Naive thymus-derived CD8-positive, alpha-beta T cell (primary cell): ENCODE measurements around the gene SLFN11. TPM values are rescaled to one million over a fixed set of nuclear protein-coding genes. Genes with fewer than 3 reads are reported as not detected.
"Not testable (repeated sequence)": the region's sequence is repeated elsewhere in the genome, so short reads cannot be mapped to it uniquely, and the experiment has no call there.

Source experiments
- ATAC-seq, 2 donors: fragments of 150-1000 bp; cut with Tn5 transposase in 1 of 2; sonication (Bioruptor Pico), chemical (Tn5 transposase) in 1 of 2; 1 replicate in 1 of 2; 2 replicates in 1 of 2; pipeline ENCODE4 v1.10.0; 2021; ENCODE audit warnings: mild to moderate bottlenecking in 2 of 2, moderate library complexity in 2 of 2
- POLR2A ChIA-PET: fragments of 350-600 bp; sonication (Branson Sonifier 250); formaldehyde crosslinking; loops from one replicate; lab custom pipeline; 2021; ENCODE audit warnings: antibody characterized with exemption; lab: Charles Lee
- DNase-seq, 10 donors: peaks; one replicate each; pipeline versions ENCODE4 v3.0.0 to v3.0.0-alpha.2; 2020 to 2022
- H3K27ac Mint-ChIP-seq, 10 donors: one replicate each; pipeline ENCODE4 v1.8.0; 2020 to 2022; ENCODE audit warnings: mild to moderate bottlenecking in 10 of 10, mixed read lengths in 10 of 10, moderate library complexity in 4 of 10, inconsistent platforms in 1 of 10
- H3K27me3 Mint-ChIP-seq, 5 donors: one replicate each; pipeline ENCODE4 v1.8.0; 2021 to 2022; ENCODE audit warnings: mixed read lengths in 5 of 5
- H3K36me3 Mint-ChIP-seq, 3 donors: one replicate each; pipeline ENCODE4 v1.8.0; 2020 to 2022; ENCODE audit warnings: mixed read lengths in 3 of 3, mild to moderate bottlenecking in 2 of 3, inconsistent platforms in 1 of 3
- H3K4me1 Mint-ChIP-seq, 4 donors: one replicate each; pipeline ENCODE4 v1.8.0; 2021 to 2022; ENCODE audit warnings: mixed read lengths in 4 of 4
- H3K4me3 Mint-ChIP-seq, 10 donors: one replicate each; pipeline ENCODE4 v1.8.0; 2020 to 2022; ENCODE audit warnings: mild to moderate bottlenecking in 10 of 10, mixed read lengths in 10 of 10, moderate library complexity in 6 of 10, inconsistent platforms in 1 of 10
- H3K9me3 Mint-ChIP-seq, 9 donors: one replicate each; pipeline ENCODE4 v1.8.0; 2020 to 2022; ENCODE audit warnings: mixed read lengths in 9 of 9, mild to moderate bottlenecking in 3 of 9, inconsistent platforms in 1 of 9, moderate library complexity in 1 of 9
- polyA plus RNA-seq, 3 donors: library from polyadenylated mRNA; unstranded; fragments of 300-500 nt; fragmentation: Illumina TruSeq; gene quantifications; one replicate each; pipeline ENCODE4 v1.2.3, GENCODE V29; 2021
- total RNA-seq, 8 experiments: library from RNA in 2 of 8; stranded (reverse) in 2 of 8; gene quantifications; one replicate each; pipeline ENCODE4 v1.2.3 and lab custom pipeline; 2021 to 2026

Gene SLFN11
- total and polyA plus RNA-seq, 5 experiments from 2014 or later, result 4.8 to 16.0 (median 10.8) TPM

- Mint-ChIP-seq H3K4me1 (peaks cover 42 to 68% (median 61%) of the 10 kb centered on the region in 4 donors), H3K4me3 (peak overlapping the region; percentile 91 to 100 (median 96))
Measured at GRCh38 chr17:35314415-35315216, 58.8 kb downstream of the SLFN11 start.

GRCh38 chr17:35313875-35314409 lies 59.5 kb downstream of the SLFN11 start:
- peaks cover 0 to 7% (median 0%) of the 10 kb centered on the region in 9 donors for H3K9me3 Mint-ChIP-seq
- peaks cover 0 to 7% (median 2%) of the 10 kb centered on the region in 3 donors for H3K36me3 Mint-ChIP-seq
- POLR2A ChIA-PET, result interaction anchor here (1.1 to 6.2 kb wide), 23 partner anchors 16 to 495 kb away, joined by 3 to 153 read pairs (median 6); partner anchors contain the start of genes PEX12, SLFN11, SLFN12L and SLFN13
- peak overlapping the region; percentile 97 to 99 (median 98) for H3K27ac Mint-ChIP-seq
- ATAC-seq (no peak), DNase-seq (peak in 7 of 10 donors; percentile 6 to 36 (median 23))
- H3K4me1 Mint-ChIP-seq, result peaks cover 38 to 63% (median 58%) of the 10 kb centered on the region in 4 donors
- peak overlapping the region; percentile 91 to 100 (median 96) for H3K4me3 Mint-ChIP-seq
- no peaks in the 10 kb centered on the region for H3K27me3 Mint-ChIP-seq

More at GRCh38 chr17:35314415-35315216, 58.8 kb downstream of the SLFN11 start:
- H3K36me3 Mint-ChIP-seq, result peaks cover 2 to 12% (median 4%) of the 10 kb centered on the region in 3 donors
- H3K27me3 Mint-ChIP-seq, result no peaks in the 10 kb centered on the region
- H3K27ac Mint-ChIP-seq, result peak overlapping the region; percentile 97 to 99 (median 98)
- POLR2A ChIA-PET, result interaction anchor here (1.3 to 6.2 kb wide), 11 partner anchors 59 to 275 kb away, joined by 3 to 153 read pairs (median 18); partner anchors contain the start of genes PEX12, SLFN11, SLFN12L and SLFN13
- DNase-seq (peak in 1 of 10 donors; percentile 4), ATAC-seq (no peak)
- peaks cover 0 to 1% (median 0%) of the 10 kb centered on the region in 9 donors for H3K9me3 Mint-ChIP-seq

GRCh38 chr17:35312790-35313711 lies 60.4 kb downstream of the SLFN11 start:
- Mint-ChIP-seq H3K4me3 (peak overlapping the region; percentile 91 to 100 (median 96)), H3K4me1 (peaks cover 39 to 63% (median 54%) of the 10 kb centered on the region in 4 donors), H3K27ac (peak overlapping the region; percentile 97 to 99 (median 98)), H3K36me3 (peaks cover 0 to 5% (median 2%) of the 10 kb centered on the region in 3 donors), H3K9me3 (peaks cover 0 to 7% (median 0%) of the 10 kb centered on the region in 9 donors), H3K27me3 (no peaks in the 10 kb centered on the region)
- DNase-seq (peak; percentile 65 to 97 (median 94)), ATAC-seq (peak; percentile 87 to 91)
- POLR2A ChIA-PET, result interaction anchor here (0.5 to 6.2 kb wide), 40 partner anchors 9 to 496 kb away, joined by 3 to 153 read pairs (median 4); partner anchors contain the start of genes PEX12, SLFN11, SLFN12L and SLFN13

- DNase-seq, result peak in 1 of 10 donors; percentile 6
- H3K4me1 Mint-ChIP-seq, result peaks cover 36 to 58% (median 48%) of the 10 kb centered on the region in 4 donors
Measured at GRCh38 chr17:35312346-35312745, 61.1 kb downstream of the SLFN11 start.

GRCh38 chr17:35309345-35309744 lies 64.1 kb downstream of the SLFN11 start:
- H3K9me3 Mint-ChIP-seq, H3K27me3 Mint-ChIP-seq, DNase-seq, ATAC-seq, H3K4me3 Mint-ChIP-seq, H3K36me3 Mint-ChIP-seq: not testable (repeated sequence)
- POLR2A ChIA-PET, result interaction anchor here (1.1 kb wide), 1 partner anchor 8 kb away, joined by 3 read pairs; no protein-coding TSS in a partner anchor
- H3K4me1 Mint-ChIP-seq, result peaks cover 23 to 50% (median 30%) of the 10 kb centered on the region in 4 donors
- H3K27ac Mint-ChIP-seq, result peak overlapping the region in 1 of 10 donors; percentile 52

More at GRCh38 chr17:35312346-35312745, 61.1 kb downstream of the SLFN11 start:
- Mint-ChIP-seq H3K27me3 (no peaks in the 10 kb centered on the region), H3K36me3 (peaks cover 0 to 5% (median 2%) of the 10 kb centered on the region in 3 donors), H3K27ac (peak overlapping the region; percentile 97 to 99 (median 98)), H3K4me3 (peak overlapping the region; percentile 91 to 100 (median 96)), H3K9me3 (peaks cover 0 to 7% (median 0%) of the 10 kb centered on the region in 9 donors)
- POLR2A ChIA-PET, result interaction anchor here (0.8 to 6.2 kb wide), 26 partner anchors 8 to 496 kb away, joined by 3 to 153 read pairs (median 6); partner anchors contain the start of genes PEX12, SLFN11, SLFN12L and SLFN13
- ATAC-seq, result no peak

Other genes with a start within 250 kb of the SLFN11 start
- 10 to 100 TPM; 16.7 to 21.7 TPM for gene NLE1, start 231.3 kb downstream of the SLFN11 start, total RNA-seq
- 1 to 10 TPM; 4.6 to 6.4 (median 5.3) TPM for gene NLE1, start 231.3 kb downstream of the SLFN11 start, polyA plus RNA-seq
- gene UNC45B, start 225.8 kb downstream of the SLFN11 start, total RNA-seq, result under 1 TPM; 0.36 TPM
- gene UNC45B, start 225.8 kb downstream of the SLFN11 start, polyA plus RNA-seq, result under 1 TPM; 0.15 to 0.59 (median 0.28) TPM
- gene SLC35G3, start 179.2 kb downstream of the SLFN11 start, total RNA-seq, result under 1 TPM in 1 of 2 experiments, not detected in 1; 0.33 TPM
- under 1 TPM; 0.15 to 0.47 (median 0.18) TPM for gene SLC35G3, start 179.2 kb downstream of the SLFN11 start, polyA plus RNA-seq
- 100 to 1,000 TPM; 224 to 227 TPM for gene SLFN5, start 130.5 kb downstream of the SLFN11 start, total RNA-seq
- 100 to 1,000 TPM in 1 of 3 donors, 10 to 100 TPM in 2; 73.8 to 161 (median 87.4) TPM for gene SLFN5, start 130.5 kb downstream of the SLFN11 start, polyA plus RNA-seq
- 10 to 100 TPM; 10.5 to 12.1 TPM for gene SLFN12, start 58.9 kb upstream of the SLFN11 start, total RNA-seq
- gene SLFN12, start 58.9 kb upstream of the SLFN11 start, polyA plus RNA-seq, result 1 to 10 TPM; 2.0 to 3.1 (median 2.1) TPM
- gene SLFN13, start 75.1 kb upstream of the SLFN11 start, total RNA-seq, result 10 to 100 TPM; 15.9 to 17.0 TPM
- 1 to 10 TPM; 3.2 to 9.5 (median 3.4) TPM for gene SLFN13, start 75.1 kb upstream of the SLFN11 start, polyA plus RNA-seq
- gene SLFN12L, start 164.1 kb upstream of the SLFN11 start, total RNA-seq, result 10 to 100 TPM; 44.7 to 51.1 TPM
- 10 to 100 TPM in 2 of 3 donors, 1 to 10 TPM in 1; 9.6 to 12.3 (median 10.9) TPM for gene SLFN12L, start 164.1 kb upstream of the SLFN11 start, polyA plus RNA-seq
- gene SLFN14, start 187.2 kb upstream of the SLFN11 start, total RNA-seq, result not detected
- under 1 TPM; 0.06 to 0.33 (median 0.13) TPM for gene SLFN14, start 187.2 kb upstream of the SLFN11 start, polyA plus RNA-seq
- gene PEX12, start 204.9 kb upstream of the SLFN11 start, total RNA-seq, result 1 to 10 TPM; 6.8 TPM
- 1 to 10 TPM; 1.7 to 2.5 (median 1.9) TPM for gene PEX12, start 204.9 kb upstream of the SLFN11 start, polyA plus RNA-seq
- gene AP2B1, start 213.7 kb upstream of the SLFN11 start, total RNA-seq, result 100 to 1,000 TPM; 140 to 150 TPM
- gene AP2B1, start 213.7 kb upstream of the SLFN11 start, polyA plus RNA-seq, result 10 to 100 TPM; 50.3 to 65.7 (median 52.0) TPM